Type B pancreatic cell (in vitro differentiated cells): ENCODE measurements around the gene ADIPOR2. TPM values are rescaled to one million over a fixed set of nuclear protein-coding genes. Genes with fewer than 3 reads are reported as not detected.

Experiments
- DNase-seq: peaks from one replicate; pipeline ENCODE4 v3.0.0; 2021; ENCODE audit warnings: mixed read lengths; ENCODE audit not compliant: unreplicated experiment; ENCODE audit errors: extremely low spot score
- H3K27ac Mint-ChIP-seq: 2 replicates; pipeline ENCODE4 v1.8.0; 2021; ENCODE audit warnings: mild to moderate bottlenecking, mixed read lengths
- H3K27me3 Mint-ChIP-seq: 2 replicates; pipeline ENCODE4 v1.8.0; 2021; ENCODE audit warnings: mixed read lengths
- H3K36me3 Mint-ChIP-seq: 2 replicates; pipeline ENCODE4 v1.8.0; 2021; ENCODE audit warnings: mixed read lengths
- H3K4me1 Mint-ChIP-seq: one replicate; pipeline ENCODE4 v1.8.0; 2021; ENCODE audit warnings: mixed read lengths; ENCODE audit not compliant: unreplicated experiment
- H3K4me3 Mint-ChIP-seq: 2 replicates; pipeline ENCODE4 v1.8.0; 2021; ENCODE audit warnings: mild to moderate bottlenecking, mixed read lengths
- H3K9me3 Mint-ChIP-seq: 2 replicates; pipeline ENCODE4 v1.8.0; 2021; ENCODE audit warnings: mixed read lengths
- total RNA-seq: library from RNA; stranded (reverse); gene quantifications from 2 replicates; pipeline ENCODE4 v1.2.1, GENCODE V29; 2021; ENCODE audit warnings: low replicate concordance
- TF ChIP-seq, protein P1 (sequence below): fragments of 200-600 bp; sonication (generic); conservative IDR thresholded peaks from 2 replicates; pipeline ENCODE4 v1.5.0; 2021; ENCODE audit warnings: antibody characterized with exemption, mild to moderate bottlenecking

ADIPOR2 gene
- total RNA-seq, 1 donor from 2014 or later: 49.2 TPM

DNA sequence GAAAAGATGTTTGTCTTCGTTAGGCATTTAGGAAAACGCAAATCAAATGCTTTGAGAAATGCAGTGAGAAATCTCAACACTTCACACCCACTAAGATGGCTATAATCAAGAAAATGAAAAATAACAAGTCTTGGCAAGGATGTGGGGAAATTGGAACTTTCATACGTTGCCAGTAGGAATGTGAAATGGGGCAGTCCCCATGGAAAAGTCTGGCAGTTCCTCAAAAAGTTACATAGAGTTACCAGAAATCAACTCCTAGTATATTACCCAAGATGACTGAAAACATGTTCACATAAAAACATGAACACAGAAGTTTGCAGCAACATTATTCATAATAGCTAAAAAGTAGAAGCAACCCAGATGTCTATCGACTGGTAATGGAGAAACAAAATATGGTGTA is 88.0 kb downstream of the ADIPOR2 start:
- no peak for DNase-seq
- no peaks in the 10 kb centered on the region for H3K9me3 Mint-ChIP-seq
- H3K4me3 Mint-ChIP-seq: no peak overlapping the region
- peaks cover 21% of the 10 kb centered on the region for H3K4me1 Mint-ChIP-seq
- no peak overlapping the region for H3K27ac Mint-ChIP-seq
- TF ChIP-seq, protein P1, sequence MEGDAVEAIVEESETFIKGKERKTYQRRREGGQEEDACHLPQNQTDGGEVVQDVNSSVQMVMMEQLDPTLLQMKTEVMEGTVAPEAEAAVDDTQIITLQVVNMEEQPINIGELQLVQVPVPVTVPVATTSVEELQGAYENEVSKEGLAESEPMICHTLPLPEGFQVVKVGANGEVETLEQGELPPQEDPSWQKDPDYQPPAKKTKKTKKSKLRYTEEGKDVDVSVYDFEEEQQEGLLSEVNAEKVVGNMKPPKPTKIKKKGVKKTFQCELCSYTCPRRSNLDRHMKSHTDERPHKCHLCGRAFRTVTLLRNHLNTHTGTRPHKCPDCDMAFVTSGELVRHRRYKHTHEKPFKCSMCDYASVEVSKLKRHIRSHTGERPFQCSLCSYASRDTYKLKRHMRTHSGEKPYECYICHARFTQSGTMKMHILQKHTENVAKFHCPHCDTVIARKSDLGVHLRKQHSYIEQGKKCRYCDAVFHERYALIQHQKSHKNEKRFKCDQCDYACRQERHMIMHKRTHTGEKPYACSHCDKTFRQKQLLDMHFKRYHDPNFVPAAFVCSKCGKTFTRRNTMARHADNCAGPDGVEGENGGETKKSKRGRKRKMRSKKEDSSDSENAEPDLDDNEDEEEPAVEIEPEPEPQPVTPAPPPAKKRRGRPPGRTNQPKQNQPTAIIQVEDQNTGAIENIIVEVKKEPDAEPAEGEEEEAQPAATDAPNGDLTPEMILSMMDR: no peak
- peaks cover 48% of the 10 kb centered on the region for H3K36me3 Mint-ChIP-seq
- H3K27me3 Mint-ChIP-seq: peaks cover 14% of the 10 kb centered on the region

DNA sequence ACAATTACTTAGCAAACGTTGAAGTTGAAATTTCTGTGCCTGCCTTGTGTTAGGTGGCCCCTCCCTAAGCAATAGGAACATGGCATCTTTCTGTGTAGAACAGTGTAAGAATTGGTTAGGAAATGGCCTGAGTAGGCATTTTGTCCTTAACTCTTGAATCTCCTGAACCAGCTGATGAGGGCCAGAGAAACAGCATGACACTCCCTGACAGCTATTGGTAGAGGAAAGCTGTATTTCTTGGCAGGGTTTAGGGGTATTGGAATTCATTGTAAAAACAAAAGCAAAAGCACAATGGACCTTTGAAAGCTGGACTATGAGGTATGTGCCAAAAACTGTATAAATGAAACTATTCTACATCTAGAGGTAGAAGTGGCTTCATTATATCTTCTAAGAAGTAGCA is 88.9 kb downstream of the ADIPOR2 start:
- Mint-ChIP-seq H3K36me3 (peaks cover 49% of the 10 kb centered on the region), H3K27me3 (peaks cover 14% of the 10 kb centered on the region), H3K27ac (no peak overlapping the region), H3K4me1 (peaks cover 15% of the 10 kb centered on the region), H3K9me3 (no peaks in the 10 kb centered on the region), H3K4me3 (no peak overlapping the region)
- DNase-seq: no peak
- TF ChIP-seq, protein P1: no peak

DNA sequence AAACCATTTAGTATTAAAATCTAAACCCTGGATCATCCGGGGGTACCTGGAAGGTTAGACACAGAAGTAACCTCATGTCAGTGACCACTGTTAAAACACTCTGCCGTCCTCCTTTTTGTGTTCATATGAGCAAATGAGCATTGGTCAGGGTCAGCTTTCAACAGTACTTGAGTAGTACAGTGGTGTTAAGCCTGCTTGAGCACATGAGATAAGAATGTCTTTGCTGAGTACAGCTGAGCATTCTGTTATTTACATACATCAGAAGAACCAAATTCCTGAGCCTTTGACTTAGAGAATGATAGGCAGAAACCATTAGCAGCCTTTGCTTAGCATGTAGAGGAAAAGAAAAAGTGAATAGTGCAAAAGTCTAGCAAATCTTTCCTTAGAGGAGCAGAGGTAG is 90.9 kb downstream of the ADIPOR2 start:
- TF ChIP-seq, protein P1: no peak
- Mint-ChIP-seq H3K4me3 (no peak overlapping the region), H3K27ac (no peak overlapping the region), H3K4me1 (peaks cover 2% of the 10 kb centered on the region), H3K27me3 (peaks cover 9% of the 10 kb centered on the region), H3K36me3 (peaks cover 44% of the 10 kb centered on the region), H3K9me3 (no peaks in the 10 kb centered on the region)
- no peak for DNase-seq

DNA sequence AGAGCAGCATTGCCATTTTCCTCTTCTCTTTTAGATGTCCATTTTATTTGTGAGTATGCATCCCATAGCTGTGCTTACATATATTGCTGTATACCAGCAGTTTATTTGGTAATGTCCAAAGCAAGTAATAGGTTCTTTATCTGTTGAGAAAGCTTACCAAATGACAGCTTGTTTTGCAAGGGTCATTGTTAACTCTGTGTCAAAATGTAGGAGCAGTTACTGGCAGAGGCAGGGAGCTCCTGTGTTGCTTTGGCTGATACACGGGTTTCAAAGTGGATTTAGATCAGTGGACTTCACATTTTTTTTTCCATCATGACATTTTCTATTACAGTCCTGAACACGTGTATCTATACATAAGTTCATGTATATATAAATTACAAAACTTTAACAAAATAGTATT is 91.3 kb downstream of the ADIPOR2 start:
- no peak overlapping the region for H3K4me3 Mint-ChIP-seq
- peaks cover 7% of the 10 kb centered on the region for H3K27me3 Mint-ChIP-seq
- no peak for DNase-seq
- TF ChIP-seq, protein P1: no peak
- no peaks in the 10 kb centered on the region for H3K9me3 Mint-ChIP-seq
- no peak overlapping the region for H3K27ac Mint-ChIP-seq
- peaks cover 46% of the 10 kb centered on the region for H3K36me3 Mint-ChIP-seq
- H3K4me1 Mint-ChIP-seq: no peaks in the 10 kb centered on the region

DNA sequence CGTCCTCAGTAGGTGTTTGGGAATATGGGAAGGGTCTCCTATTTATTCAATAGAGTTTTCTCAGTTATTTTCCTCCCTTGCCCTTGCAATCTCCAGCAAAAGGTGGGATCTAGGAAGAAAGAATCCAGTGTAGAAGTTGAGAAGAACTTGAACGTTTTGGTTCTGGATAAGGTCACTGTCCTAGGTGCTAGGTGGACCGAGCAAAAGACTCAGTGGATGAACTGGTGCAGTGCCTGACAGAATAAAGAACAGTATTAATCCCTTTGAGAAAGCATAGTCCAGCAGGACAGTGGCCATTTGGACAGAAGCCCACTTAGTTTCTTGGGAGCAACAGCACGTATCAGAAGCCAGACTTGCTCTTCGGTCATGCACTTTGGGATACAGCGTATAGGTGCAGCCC is 96.8 kb downstream of the ADIPOR2 start:
- peaks cover 29% of the 10 kb centered on the region for H3K36me3 Mint-ChIP-seq

More for the DNA sequence above, 96.8 kb downstream of the ADIPOR2 start:
- no peak for DNase-seq
- peaks cover 5% of the 10 kb centered on the region for H3K4me1 Mint-ChIP-seq
- no peak overlapping the region for H3K4me3 Mint-ChIP-seq
- TF ChIP-seq, protein P1: no peak
- no peaks in the 10 kb centered on the region for H3K9me3 Mint-ChIP-seq
- peaks cover 5% of the 10 kb centered on the region for H3K27me3 Mint-ChIP-seq
- H3K27ac Mint-ChIP-seq: no peak overlapping the region
